Measurements from ENCODE around the gene OR1C1.
"Not testable (repeated sequence)": the region's sequence is repeated elsewhere in the genome, so short reads cannot be mapped to it uniquely, and the experiment has no call there.

Gene OR1C1
- total RNA-seq = 0 to 0.10 reads per million in 2 donors

- DNase-seq = no peak
Measured at GRCh38 chr1:247760456-247760855, at the start of gene OR1C1. Gene OR1C1, minus strand, starts transcription at chr1:247760556. Its CDS starts 2,150 bp downstream, at chr1:247758406.

- no peak for DNase-seq
Measured at GRCh38 chr1:247797518-247797917, 37.2 kb upstream of the OR1C1 start.

DNA sequence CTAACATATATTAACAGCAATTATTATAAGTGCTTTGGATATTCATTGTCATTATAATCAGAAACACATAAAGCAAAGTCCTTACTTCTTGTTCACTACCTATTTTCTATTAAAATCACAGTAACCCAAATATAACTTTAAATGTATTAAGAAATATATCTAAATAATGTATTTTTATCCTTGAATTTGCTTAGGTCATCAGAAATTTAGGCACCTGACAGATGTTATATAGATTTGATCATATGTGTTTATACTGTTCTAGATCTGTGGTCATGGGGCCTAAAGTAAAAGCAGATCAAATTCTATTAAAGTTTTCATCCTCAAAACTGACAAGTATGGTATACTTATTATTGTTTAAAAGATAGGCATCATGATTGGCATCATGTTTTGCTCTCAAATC, 9.2 kb upstream of the OR1C1 start:
- DNase-seq = no peak

- DNase-seq = not testable (repeated sequence)
Measured at GRCh38 chr1:247754311-247754710, 6.0 kb downstream of the OR1C1 start.

DNA sequence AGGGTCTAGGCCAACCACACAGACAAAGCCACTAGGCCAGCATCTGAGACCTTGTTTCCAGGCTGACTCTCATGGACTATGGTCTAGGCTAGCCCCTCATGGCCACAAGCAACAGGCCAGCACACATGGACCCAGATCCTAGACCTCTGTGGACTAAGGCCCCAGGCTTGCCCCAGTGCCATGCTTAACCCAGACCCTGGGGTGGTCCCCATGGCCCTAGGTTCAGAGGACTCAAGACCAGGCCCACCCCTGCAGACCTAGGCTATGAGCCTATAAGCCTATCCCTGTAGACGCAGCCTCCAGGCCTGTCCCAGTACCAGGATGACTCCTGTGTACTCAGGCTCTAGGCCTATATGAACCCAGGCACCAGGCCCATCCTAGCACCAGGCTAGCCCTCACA, 10.5 kb downstream of the OR1C1 start:
- no peak for DNase-seq

DNA sequence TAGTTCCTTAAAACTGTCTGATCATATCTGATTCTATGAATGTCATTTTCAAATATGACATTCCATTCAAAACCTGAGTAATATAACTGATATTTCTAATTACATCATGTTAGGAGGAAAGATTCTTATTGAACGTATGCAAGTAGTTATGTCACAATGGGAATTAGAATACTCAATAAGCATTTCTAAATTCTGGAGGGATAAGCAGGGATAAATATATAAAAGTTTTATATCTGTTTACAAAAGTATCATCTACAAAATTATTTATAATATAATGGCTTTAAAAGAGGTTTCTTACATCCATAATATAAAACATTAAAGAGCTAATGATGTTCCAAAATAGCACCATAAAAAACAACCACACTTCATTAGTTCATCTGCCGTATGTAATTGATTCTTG, 12.3 kb downstream of the OR1C1 start, which contains the start of gene OR14A2:
TSS of gene OR14A2 (minus strand) at position 101 of the 400 bp plus-strand sequence.
- no peak for DNase-seq

- no peak for DNase-seq
Measured at GRCh38 chr1:247747616-247748015, 12.7 kb downstream of the OR1C1 start.

DNA sequence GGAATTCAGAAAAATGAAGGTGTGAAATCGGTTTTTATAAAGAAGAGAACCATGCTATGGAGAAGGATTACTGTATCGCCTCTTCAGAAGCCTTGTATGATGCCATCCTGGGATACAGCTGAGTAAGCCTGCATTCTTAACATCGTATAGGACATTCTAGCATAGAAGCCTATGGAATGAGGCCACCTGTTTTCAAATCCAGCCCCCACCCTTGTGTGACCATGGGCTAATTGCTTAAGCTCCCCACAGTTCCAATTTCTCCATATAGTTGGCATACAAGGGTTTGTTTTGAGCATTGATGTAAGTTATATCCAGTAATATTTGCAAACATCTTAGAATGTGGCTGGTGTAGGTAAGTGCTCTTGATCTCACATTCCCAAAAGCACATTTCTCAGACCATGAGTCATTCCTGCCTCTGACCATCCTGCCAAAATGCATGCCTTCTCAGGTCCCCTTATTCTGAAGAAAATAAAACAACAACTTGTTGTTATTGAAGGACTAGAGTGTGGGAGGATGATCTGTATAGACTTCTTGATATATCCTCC, 13.9 kb downstream of the OR1C1 start:
- DNase-seq = no peak

GRCh38 chr1:247742215-247742760, 18.1 kb downstream of the OR1C1 start:
- DNase-seq = not testable (repeated sequence)

GRCh38 chr1:247741756-247742155, 18.6 kb downstream of the OR1C1 start:
- no peak for DNase-seq

DNA sequence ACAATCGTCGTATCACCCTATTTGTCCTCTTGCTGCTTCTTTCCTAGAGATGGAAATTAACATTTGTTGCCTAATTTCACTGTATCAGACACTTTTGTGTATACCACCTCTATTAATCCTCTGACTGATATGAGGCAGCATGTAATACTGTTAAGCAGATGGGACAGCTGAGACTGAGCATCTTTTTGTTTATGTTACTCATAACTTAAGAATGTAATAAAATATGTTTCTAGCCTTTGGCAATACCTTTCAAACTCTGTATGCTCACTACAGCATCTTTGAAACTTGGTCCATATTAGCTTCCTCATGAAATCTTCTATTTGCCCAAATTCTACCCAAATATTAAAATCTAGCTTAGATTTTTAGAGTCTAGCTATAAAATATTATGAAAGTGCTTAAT, 19.6 kb downstream of the OR1C1 start:
- DNase-seq = no peak

- no peak for DNase-seq
Measured at GRCh38 chr1:247738315-247738714, 22.0 kb downstream of the OR1C1 start, which contains the start of gene OR14K1. Gene OR14K1, plus strand, starts transcription at chr1:247738615. Its CDS starts 0 bp downstream, at chr1:247738615.

GRCh38 chr1:247721222-247721621, 39.1 kb downstream of the OR1C1 start:
- DNase-seq = no peak

GRCh38 chr1:247716546-247716945, 43.8 kb downstream of the OR1C1 start, which contains the start of gene OR6F1:
Gene OR6F1, minus strand, starts transcription at chr1:247716646. Its CDS starts 3,891 bp downstream, at chr1:247712755.
- no peak for DNase-seq

DNA sequence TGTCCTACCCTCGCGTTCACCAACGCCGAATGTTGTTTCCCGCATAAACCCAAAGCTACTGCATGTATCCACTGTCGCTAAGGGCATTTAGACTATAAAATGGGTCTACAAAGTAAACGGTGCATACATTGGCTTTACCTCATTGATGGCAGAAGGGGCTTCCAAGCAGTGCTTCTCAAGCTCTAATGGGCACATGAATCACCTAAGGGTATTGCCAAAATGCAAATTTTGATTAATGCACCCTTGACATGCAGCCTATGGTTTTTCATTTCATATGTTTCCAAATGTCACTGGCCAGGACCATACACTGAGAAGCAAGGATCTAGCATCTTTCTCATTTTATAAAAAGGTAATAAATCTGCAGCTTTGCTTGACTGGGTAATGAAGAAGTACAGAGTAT, 46.6 kb downstream of the OR1C1 start:
- no peak for DNase-seq

GRCh38 chr1:247710681-247711080, 49.7 kb downstream of the OR1C1 start:
- DNase-seq = not testable (repeated sequence)
